Cortex of kidney (tissue), 1 donor: Measurements from ENCODE around the gene ACTBL2.

Experiments
- DNase-seq: peaks from one replicate; lab custom pipeline; 2025; lab: John Stamatoyannopoulos, UW

Gene ACTBL2

DNA sequence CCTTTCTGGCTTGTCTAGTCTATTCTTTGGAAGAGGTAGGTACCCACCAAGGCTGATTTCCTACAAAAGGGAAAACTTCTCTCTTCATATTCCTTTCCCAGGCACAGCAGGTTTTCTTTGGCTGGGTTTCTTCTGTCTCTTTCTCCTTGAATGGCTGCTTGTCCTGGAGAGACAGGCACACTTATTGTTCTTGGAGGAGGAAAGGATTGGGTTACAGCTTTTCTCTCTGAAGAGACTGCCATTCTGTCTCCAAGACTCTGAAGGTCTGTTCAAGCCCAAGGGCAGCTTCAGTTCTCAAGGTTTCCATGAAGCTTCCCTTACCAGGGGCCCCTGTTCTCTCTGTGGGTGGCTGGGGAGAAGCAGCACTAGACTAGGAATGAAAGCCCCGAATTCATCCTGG, 33.9 kb downstream of the ACTBL2 start:
- no peak for DNase-seq

DNA sequence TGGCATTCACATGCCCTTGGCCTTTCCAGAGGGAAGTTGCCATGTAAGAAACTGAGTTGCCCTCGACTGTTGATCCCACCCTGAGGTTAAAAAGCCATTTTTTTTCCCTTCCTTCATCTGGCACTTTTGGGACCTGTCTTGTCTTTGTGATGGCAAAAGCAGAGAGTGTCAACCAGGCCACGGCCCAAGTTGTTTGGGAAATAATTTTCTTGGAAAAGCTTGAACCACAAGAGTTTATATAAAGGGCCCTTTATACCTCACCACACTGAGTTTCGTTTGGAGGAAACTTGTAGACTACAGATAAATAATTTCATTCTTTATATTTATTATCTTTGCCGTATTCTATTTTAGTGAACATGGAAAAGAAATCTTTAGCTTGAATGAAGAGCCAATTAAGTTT, 34.3 kb downstream of the ACTBL2 start:
- DNase-seq = no peak

DNA sequence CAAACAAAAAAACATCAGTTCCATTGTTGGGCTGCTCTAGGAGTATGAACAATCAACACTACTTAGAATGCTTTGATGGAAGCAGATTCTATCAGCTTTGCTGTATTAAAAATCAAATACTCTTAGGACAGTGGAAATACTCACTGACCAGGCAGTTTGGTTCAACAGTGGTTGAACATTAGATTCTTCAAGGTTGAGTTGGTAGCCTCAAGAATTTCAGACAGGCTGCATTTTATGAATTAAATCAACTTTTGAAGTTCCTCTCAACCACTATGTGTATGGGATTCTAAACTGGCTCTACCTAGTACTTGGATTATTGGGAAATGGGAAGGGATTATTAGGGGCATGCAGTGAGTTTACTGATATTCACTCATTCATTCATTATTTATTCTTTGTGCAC, 35.0 kb downstream of the ACTBL2 start:
- no peak for DNase-seq

DNA sequence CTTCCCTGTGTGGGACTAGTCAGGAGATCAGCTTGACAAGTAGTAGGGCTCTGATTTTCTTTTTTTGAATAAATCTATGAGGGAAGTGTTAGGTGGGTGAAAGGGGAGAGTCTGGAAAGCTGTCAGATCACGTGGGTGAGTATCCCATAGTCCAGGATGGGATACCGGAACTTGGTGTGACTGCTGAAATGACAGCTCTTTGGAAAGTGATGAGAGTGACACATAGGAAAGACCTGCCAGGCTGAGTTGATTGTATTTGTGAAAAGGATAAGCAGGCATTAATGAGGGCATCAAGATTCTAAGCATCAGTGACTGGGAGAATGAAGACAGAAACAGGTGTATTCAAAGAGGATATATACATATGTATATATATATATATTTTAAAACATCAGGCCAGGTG, 35.6 kb downstream of the ACTBL2 start:
- no peak for DNase-seq

DNA sequence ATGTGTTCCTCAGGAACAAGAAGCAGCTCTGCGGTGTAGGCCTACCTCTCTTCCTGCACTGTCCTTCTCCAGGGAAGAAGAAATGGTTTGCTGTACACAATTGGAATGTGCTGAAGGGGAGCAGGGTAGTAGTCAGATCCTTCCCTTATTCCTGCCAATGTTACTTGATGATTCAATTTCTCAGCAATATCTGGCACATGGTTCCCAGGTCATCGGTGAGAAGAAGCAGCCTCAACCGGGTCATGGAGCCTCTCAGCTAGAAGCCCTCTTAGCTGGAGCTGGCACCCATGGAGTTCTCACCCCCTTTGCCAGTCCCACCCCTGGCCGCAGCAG, 36.9 kb downstream of the ACTBL2 start:
- no peak for DNase-seq

DNA sequence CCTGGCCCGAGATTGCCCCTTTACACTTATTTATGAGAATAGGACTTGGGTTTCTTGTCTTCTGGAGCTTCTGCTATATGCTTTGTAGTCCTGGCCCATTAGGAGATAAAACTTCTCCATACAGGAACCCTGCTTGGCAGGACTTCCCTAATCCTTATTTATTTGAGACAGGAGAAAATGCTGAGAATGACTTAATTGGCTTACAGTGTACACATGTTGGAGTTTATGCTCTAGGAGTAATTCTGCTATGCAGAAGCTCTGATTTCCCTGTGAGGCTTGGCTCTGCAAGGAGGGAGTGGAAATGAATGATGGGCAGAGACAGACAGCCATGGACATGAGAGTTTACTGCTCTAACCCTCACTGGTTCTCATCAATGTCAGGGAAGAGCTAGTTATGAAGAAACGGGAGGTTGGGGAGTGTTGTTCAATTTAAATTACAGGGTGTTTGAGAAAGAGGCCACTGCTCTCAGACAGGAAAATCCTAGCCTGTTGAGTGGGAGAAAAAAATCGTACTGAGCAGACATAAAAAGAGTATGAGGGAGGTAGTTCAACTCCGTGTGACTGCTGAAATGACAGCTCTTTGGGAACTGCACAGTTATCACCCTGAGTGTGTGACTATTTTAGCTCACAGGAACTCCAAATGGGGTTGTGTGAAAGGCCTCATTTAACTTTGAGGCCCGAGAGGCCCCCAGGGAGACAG, 37.5 kb downstream of the ACTBL2 start:
- no peak for DNase-seq

DNA sequence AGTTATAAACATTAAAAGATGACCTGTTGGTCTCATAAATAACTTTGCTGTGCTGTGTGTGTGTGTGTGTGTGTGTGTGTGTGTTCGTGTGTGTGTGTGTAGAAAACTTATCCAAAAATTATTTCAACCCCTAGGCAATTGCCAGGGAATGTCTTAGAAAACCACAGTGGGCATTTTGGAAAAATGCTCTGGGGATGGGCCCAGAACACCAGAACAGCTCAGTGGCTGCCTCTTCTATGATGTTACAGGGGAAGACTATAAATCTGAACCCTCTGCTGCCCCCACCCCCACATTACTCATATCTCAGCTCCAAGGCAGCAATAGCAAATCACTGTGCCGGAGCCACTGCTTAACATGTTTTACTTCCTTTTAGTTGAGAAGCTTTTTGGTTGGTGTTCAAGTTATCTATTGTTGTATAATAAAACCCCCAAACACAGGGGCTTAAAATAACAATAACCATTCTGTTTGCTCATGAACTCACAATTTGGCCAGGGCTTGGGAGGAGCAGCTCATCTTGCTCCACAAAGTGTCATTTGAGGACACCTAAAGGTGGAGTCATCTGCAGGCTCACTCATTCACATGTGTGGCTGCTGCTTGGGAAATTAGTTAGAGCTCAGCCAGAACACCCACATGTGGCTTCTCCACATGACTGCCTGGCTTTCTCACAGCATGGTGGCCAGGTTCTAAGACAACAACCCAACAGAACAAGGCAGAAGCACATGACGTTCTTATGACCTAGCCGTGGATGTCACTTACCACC, 40.4 kb downstream of the ACTBL2 start:
- DNase-seq = no peak

DNA sequence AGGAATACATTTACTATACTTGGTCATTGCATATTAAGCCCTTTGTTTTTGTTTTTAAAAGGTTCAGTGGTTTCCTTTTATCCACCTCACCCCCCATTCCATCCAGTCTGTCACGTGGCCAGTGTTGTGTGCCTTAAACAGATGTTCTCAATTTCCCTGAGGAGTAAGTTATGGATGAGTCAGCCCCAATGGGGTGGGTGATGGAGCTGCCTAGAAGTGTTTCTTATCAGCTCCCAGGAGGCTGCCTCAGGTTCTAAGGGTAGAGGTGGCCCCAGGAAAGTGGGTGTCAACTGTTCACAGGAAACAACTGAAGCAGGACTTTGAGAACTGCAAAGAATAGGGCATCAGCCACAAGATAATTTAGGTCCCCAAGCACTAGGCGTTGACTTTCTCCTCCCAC, 41.1 kb downstream of the ACTBL2 start:
- DNase-seq = no peak

DNA sequence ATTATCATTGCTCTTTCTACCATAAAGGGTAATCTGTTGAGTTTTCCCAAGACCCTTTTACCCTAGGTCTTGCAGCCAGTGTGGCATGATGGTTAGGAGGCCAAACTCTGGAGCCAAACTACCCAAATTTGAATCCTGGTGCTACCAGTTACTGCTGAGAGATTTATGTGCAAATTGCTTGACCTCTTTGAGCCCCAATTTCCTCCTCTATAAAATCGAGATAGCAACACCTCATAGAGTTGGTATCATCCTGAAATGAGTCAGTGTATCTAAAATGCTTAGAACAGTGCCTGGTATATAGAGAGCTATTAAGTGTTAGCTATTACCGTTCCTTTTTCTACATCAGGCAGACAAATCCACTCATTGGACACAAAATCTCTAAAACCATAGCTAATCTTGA, 43.0 kb downstream of the ACTBL2 start:
- no peak for DNase-seq

DNA sequence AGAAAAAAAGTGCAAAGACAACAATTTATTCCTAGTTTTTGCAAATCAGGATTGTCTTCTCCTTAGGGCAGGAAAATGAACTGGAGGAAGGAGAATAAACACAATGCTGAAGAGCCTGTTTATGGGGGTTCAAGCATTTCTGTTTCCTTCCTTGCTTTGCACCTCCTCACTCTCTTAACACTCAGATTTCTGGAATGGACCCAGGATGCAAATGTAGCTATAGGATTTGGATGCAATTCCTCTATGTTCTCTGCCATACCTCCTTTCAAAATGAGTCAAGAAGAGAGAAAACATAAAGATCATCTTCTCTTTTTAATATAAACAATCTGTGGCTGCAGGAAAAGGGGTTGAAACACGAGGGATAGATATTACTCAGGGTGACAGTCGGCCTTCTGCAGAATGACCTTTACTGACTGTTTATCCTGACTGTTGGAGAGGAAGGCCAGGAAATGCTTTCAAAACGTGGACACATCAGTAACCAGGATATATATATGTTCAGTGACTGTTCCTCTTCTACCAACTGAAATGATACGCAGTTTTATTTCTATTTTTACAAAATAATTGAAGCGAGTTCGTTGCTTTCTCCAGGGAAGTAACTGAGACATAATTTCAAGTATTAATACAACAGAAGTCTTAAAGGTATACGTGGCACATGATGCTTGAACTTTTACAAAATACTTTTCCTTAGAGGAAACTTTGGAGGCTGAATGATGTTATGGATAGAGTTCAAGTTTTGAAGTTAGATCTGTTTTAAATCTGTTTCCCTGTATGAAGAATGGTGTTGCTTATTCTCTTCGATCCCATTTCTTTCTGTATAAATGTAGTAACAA, 44.4 kb downstream of the ACTBL2 start:
- DNase-seq = no peak

DNA sequence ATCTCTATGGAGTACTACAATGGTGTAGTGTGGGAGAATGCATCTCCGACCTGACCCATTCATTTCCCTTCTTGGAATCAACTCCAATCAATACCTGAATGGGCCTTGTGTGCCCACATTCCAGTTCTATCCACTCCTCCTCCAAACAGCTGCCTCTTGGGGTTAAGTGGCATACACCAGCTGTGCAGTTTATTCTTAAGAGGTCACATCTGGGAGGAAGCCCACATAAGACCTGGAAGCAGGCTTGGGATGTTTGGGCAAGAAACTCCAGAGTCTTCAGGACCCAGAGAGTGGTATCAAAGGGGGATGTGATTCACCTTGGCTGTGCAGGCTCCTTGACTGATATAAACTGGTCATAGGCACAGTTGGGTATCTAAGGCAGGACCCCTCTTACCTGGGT, 46.0 kb downstream of the ACTBL2 start:
- DNase-seq = no peak

DNA sequence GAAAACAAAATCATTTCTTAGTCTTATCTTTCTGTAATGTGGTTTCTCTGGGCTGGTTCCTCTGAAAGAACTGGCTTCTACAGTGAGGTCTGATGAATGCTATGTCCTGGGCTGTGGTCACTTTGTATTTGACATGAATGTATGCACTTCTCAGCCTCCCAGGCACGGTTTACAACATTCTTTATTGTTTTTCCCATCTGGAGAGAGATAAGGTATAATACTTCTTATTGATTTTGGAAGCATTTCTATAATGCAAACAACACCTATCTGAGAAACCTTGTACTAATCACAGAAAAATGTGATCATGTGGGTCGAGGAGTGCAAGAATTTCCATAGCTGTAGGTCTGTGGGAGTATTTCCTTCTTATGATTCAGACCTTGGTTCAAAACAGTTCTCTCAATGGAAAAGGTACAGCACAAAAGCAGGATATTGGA, 46.9 kb downstream of the ACTBL2 start:
- no peak for DNase-seq

DNA sequence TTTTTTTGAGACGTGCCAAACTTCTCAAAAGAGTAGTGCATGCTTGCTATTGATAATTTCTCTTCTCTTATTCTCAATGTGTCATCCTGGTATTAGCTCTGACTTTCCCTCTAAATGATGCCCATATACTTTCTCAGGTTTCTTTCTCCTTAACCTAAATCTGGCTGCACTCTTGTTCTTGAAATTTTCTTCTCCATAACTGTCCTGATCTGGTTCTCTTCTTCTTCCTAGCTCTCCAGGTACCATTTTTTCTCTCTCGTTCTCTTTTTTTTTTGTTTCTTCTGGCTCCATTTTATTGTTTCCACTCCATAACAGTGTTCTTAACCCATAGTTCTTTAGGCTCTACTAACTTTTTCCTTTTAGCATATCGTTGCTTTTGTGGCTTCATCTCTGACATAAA, 47.9 kb downstream of the ACTBL2 start:
- no peak for DNase-seq

DNA sequence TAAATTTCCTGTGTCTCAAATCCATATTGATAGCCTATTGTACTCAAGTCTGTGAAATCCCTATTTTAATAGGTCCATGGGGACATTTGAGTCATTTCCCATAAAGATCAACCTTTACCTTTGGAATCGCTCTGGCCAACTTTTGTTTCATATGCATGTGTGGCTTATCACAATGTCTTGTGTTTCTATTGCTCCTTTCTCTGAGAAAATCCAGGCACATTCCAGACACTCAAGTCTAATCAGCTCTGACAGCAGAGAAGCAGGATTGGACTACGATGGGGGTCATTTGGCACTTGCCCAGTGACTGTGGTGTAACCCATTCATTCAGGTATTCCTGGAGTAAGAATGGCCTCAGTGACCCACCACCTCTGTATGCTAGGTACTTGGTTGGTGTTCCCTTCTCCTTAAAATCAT, 48.4 kb downstream of the ACTBL2 start:
- no peak for DNase-seq

DNA sequence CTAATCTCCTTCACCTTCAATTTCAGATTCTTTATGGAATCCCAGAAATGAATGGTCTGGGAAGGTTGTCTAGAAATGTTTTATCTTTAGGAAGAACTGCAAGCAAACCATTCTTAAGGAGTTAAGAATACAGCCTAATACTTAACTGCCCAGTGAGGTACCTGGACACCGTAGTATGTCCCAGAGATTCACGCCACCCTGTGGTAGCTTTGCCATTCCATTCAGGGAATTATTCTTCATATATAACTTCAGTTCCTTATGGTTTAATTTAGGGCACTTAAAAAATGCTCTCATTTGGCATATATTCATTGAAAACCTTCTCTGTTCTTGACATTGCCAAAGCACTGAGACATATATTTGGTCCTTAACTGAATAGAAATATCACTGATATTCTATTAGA, 49.7 kb downstream of the ACTBL2 start:
- no peak for DNase-seq

DNA sequence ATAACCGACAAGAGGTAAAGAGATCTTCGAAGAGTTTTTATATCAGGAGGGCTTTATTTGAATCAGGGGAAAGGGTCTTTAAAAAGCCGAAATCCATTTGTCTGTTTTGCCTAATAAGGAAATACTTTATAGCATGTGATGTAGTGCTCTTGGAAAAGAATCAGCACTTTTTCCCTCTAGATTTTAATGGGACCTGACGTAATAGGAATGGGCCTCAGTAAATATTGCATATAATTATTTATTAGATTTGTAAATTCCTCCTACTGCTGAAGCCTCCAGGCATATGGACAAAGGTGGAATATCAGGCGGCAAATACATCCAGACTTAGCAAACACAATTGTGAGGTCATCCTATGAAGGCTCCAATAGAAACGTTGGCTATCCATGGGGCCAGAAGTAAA, 50.9 kb downstream of the ACTBL2 start:
- DNase-seq = no peak
